ENCODE data around the gene PMIS2. TPM values are rescaled to one million over a fixed set of nuclear protein-coding genes. Genes with fewer than 3 reads are reported as not detected.

Gene PMIS2
- total RNA-seq, 1 donor from 2014 or later, result not detected

GRCh38 chr19:35609851-35610353 lies 23.9 kb downstream of the PMIS2 start:
- Mint-ChIP-seq H3K27ac (no peak overlapping the region), H3K36me3 (no peaks in the 10 kb centered on the region), H3K9me3 (peaks cover 8% of the 10 kb centered on the region), H3K4me3 (no peak overlapping the region), H3K27me3 (no peaks in the 10 kb centered on the region), H3K4me1 (ENCODE audit: unreplicated experiment) (peaks cover 5% of the 10 kb centered on the region)
- no peak for TF ChIP-seq CTCF (conservative IDR thresholded peaks at IDR 0.05)
- no peak for DNase-seq (ENCODE audit: extremely low spot score, unreplicated experiment)

- no peak for DNase-seq (ENCODE audit: extremely low spot score, unreplicated experiment)
- peak; percentile 20 for TF ChIP-seq CTCF (conservative IDR thresholded peaks at IDR 0.05)
- H3K27ac Mint-ChIP-seq, result peak overlapping the region; percentile 90
Observed at GRCh38 chr19:35612224-35612558, 26.2 kb downstream of the PMIS2 start.

DNA sequence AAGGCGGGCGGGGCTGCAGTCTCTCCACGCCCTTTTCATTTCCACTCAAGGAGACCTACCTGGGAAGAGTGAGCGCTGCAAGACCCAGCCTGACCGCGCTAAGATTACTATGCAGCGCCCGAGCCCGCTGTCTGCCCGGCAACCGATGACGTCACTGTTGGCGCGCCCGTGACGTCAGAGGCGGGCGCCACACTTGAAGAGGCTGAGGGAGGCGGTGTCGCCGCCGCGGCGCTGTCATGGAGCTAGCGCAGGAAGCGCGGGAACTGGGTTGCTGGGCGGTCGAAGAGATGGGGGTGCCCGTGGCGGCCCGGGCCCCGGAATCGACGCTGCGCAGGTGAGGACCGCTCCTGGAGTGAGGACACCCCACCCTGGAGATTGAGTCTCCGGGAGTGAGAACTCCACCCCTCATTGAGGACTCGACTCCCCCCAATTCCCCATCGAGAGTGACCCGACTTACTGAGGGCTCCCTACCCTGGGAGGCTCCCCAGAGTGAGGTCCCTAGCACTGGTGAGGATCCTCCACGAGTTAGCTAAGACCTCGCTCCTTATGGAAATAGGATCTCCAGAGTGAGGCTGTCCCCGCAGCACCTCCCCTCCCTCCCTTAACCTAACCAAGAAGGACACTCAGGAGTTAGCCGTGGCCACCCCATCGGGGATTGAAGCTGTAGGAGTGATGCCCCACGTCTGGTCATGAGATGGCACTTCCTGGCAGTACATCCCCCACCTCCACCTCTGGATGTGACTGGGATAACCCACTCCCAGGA lies 26.8 kb downstream of the PMIS2 start, which contains the start of gene HAUS5:
TSS of gene HAUS5 (plus strand) at position 177 of the 763 bp plus-strand sequence. CDS start at position 237, 60 bp downstream.
- peak; percentile 97 for DNase-seq (ENCODE audit: extremely low spot score, unreplicated experiment)
- Mint-ChIP-seq H3K9me3 (peaks cover 4% of the 10 kb centered on the region), H3K4me1 (ENCODE audit: unreplicated experiment) (peaks cover 5% of the 10 kb centered on the region), H3K27me3 (no peaks in the 10 kb centered on the region), H3K4me3 (peak within 1 kb of the TSS; percentile 92), H3K36me3 (no peaks in the 10 kb centered on the region), H3K27ac (peak within 1 kb of the TSS; percentile 90)
- no peak for TF ChIP-seq CTCF (conservative IDR thresholded peaks at IDR 0.05)

More at GRCh38 chr19:35612224-35612558, 26.2 kb downstream of the PMIS2 start:
- peak overlapping the region; percentile 92 for H3K4me3 Mint-ChIP-seq
- peaks cover 5% of the 10 kb centered on the region for H3K4me1 Mint-ChIP-seq (ENCODE audit: unreplicated experiment)
- no peaks in the 10 kb centered on the region for H3K27me3 Mint-ChIP-seq
- H3K36me3 Mint-ChIP-seq, result no peaks in the 10 kb centered on the region
- peaks cover 8% of the 10 kb centered on the region for H3K9me3 Mint-ChIP-seq

DNA sequence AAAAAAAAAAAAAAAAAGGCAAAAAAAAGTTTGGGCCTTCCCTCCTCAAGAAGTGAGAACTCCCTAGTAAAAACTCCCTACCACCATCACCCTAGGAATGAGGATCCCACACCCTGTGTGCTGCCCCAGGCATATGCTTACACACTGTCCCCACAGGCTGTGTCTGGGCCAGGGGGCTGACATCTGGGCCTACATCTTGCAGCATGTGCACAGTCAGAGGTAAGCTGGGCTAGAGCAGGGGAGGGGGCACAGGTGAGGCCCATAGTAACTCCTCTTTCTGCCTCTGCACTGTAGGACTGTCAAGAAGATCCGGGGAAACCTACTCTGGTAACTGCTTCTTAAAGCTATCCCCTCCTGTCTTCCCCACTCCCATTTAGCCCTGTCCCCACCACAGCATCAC lies 27.6 kb downstream of the PMIS2 start:
- Mint-ChIP-seq H3K9me3 (no peaks in the 10 kb centered on the region), H3K4me1 (ENCODE audit: unreplicated experiment) (peaks cover 5% of the 10 kb centered on the region), H3K27ac (no peak overlapping the region), H3K27me3 (no peaks in the 10 kb centered on the region), H3K36me3 (no peaks in the 10 kb centered on the region), H3K4me3 (peak overlapping the region; percentile 92)
- no peak for TF ChIP-seq CTCF (conservative IDR thresholded peaks at IDR 0.05)
- no peak for DNase-seq (ENCODE audit: extremely low spot score, unreplicated experiment)

DNA sequence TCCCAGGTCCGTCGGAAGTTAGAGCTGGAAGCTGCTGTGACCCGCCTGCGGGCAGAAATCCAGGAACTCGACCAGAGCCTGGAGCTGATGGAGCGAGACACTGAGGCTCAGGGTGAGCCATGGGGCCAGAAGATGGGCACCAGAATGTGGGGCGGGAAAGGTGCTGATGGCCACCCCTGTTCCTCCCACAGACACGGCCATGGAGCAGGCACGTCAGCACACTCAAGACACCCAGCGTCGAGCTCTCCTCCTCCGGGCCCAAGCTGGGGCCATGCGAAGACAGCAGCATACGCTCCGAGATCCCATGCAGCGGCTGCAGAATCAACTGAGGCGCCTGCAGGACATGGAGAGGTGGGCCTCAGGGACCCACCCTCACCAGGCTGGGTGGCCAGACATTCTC lies 29.1 kb downstream of the PMIS2 start:
- Mint-ChIP-seq H3K4me3 (no peak overlapping the region), H3K27me3 (no peaks in the 10 kb centered on the region), H3K4me1 (ENCODE audit: unreplicated experiment) (peaks cover 5% of the 10 kb centered on the region), H3K27ac (no peak overlapping the region), H3K9me3 (no peaks in the 10 kb centered on the region), H3K36me3 (no peaks in the 10 kb centered on the region)
- TF ChIP-seq CTCF (conservative IDR thresholded peaks at IDR 0.05), result no peak
- DNase-seq (ENCODE audit: extremely low spot score, unreplicated experiment), result no peak

All from type B pancreatic cell (in vitro differentiated cells).